Breast epithelium (tissue), 3 donors: Measurements from ENCODE around the gene BCL2.

Source experiments
- CTCF ChIP-seq, 3 donors: fragments of 450-650 bp; IDR thresholded peaks; one replicate each; pipeline ENCODE4 v1.5.1; 2016 to 2017; ENCODE audit warnings: antibody characterized with exemption in 3 of 3, mild to moderate bottlenecking in 3 of 3, moderate library complexity in 3 of 3
- POLR2A ChIP-seq: fragments of 450-650 bp; IDR thresholded peaks from one replicate; pipeline ENCODE4 v1.6.1; 2016; ENCODE audit warnings: antibody characterized with exemption, mild to moderate bottlenecking, moderate library complexity
- POLR2AphosphoS5 ChIP-seq, 3 donors: sonication (generic); formaldehyde crosslinking; IDR thresholded peaks; one replicate each; pipeline ENCODE4 v1.6.1; 2017; ENCODE audit warnings: antibody characterized with exemption in 3 of 3

DNA sequence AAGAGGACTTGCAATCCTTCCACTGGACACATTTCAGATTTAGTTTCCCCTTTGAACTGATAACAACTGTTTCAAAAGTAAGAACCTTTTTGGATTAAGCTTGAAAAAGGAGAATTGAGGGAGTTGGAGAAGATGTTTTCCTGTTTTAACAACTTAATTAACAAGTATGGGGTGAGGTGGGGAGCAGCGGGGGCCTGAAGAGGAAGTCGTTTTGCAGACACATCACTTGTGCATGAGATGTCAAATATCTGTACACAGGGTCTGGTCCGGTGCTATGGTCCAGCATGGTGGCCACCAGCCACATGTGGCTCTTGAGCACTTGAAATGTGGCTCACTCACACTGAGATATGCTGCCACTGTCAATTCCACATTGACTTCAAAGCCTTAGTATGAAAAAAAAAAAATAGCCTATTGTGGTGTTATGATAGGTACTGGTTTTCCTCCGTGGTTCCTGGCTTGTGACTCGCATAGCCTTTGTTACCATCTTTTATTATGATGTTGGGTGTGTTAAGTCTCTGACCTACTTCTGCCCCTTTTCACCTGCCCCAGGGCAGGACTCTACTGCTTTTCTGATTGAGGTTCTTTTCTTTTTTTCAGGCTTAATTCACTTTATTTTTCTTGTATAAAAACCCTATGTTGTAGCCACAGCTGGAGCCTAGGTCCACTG, 205.5 kb downstream of the BCL2 start:
- TF ChIP-seq CTCF (IDR thresholded peaks at IDR 0.05) (no peak), POLR2A (no peak), POLR2AphosphoS5 (IDR thresholded peaks at IDR 0.05) (no peak)
